Mesendoderm (in vitro differentiated cells): ENCODE results near the gene NOXO1.

Experiments used
- DNase-seq: peaks from one replicate; pipeline ENCODE4 v3.0.0; 2013
- H2AK5ac ChIP-seq: 2 replicates; pipeline ENCODE4 v1.6.1; 2013; ENCODE audit warnings: low read length, inconsistent platforms
- H2BK120ac ChIP-seq: 2 replicates; pipeline ENCODE4 v1.6.1; 2013; ENCODE audit warnings: low read depth, mild to moderate bottlenecking, low read length, moderate library complexity, mixed read lengths
- H2BK15ac ChIP-seq: replicated peaks from 2 replicates; pipeline ENCODE4 v1.6.1; 2013; ENCODE audit warnings: low read depth, mild to moderate bottlenecking, moderate library complexity
- H2BK5ac ChIP-seq: 2 replicates; pipeline ENCODE4 v1.6.1; 2013; ENCODE audit warnings: low read length, inconsistent platforms
- H3K18ac ChIP-seq: 2 replicates; pipeline ENCODE4 v1.6.1; 2013; ENCODE audit warnings: mild to moderate bottlenecking, low read length, mixed read lengths
- H3K23ac ChIP-seq: one replicate; pipeline ENCODE4 v1.6.1; 2013; ENCODE audit warnings: low read length
- H3K27ac ChIP-seq: 2 replicates; pipeline ENCODE4 v1.5.1; 2013; ENCODE audit warnings: low read depth, mild to moderate bottlenecking, inconsistent platforms, low read length, moderate library complexity
- H3K27me3 ChIP-seq: 2 replicates; pipeline ENCODE4 v1.6.1; 2013; ENCODE audit warnings: low read length, control low read depth, mild to moderate bottlenecking, inconsistent platforms; ENCODE audit not compliant: insufficient read depth, poor library complexity
- H3K36me3 ChIP-seq: 2 replicates; pipeline ENCODE4 v1.6.1; 2013; ENCODE audit warnings: low read length, inconsistent platforms; ENCODE audit not compliant: control insufficient read depth, insufficient read depth
- H3K4ac ChIP-seq: one replicate; pipeline ENCODE4 v1.6.1; 2013; ENCODE audit warnings: low read depth, mild to moderate bottlenecking, low read length, moderate library complexity
- H3K4me1 ChIP-seq: 2 replicates; pipeline ENCODE4 v1.6.1; 2013; ENCODE audit warnings: low read depth, low read length, inconsistent platforms; ENCODE audit not compliant: control insufficient read depth
- H3K4me2 ChIP-seq: 2 replicates; pipeline ENCODE4 v1.6.1; 2013; ENCODE audit warnings: low read length
- H3K4me3 ChIP-seq: 2 replicates; pipeline ENCODE4 v1.5.1; 2013; ENCODE audit warnings: mild to moderate bottlenecking, low read length
- H3K56ac ChIP-seq: one replicate; pipeline ENCODE4 v1.6.1; 2013; ENCODE audit warnings: low read length
- H3K79me1 ChIP-seq: 2 replicates; pipeline ENCODE4 v1.6.1; 2013; ENCODE audit warnings: low read length, inconsistent platforms
- H3K79me2 ChIP-seq: 2 replicates; pipeline ENCODE4 v1.6.1; 2013; ENCODE audit warnings: mild to moderate bottlenecking, low read length; ENCODE audit not compliant: control insufficient read depth, insufficient read depth
- H3K9ac ChIP-seq: 2 replicates; pipeline ENCODE4 v1.6.1; 2013; ENCODE audit warnings: low read length, inconsistent platforms
- H4K5ac ChIP-seq: one replicate; pipeline ENCODE4 v1.6.1; 2013; ENCODE audit warnings: low read length
- H4K8ac ChIP-seq: one replicate; pipeline ENCODE4 v1.6.1; 2013; ENCODE audit warnings: low read depth, mild to moderate bottlenecking, control low read depth, low read length, moderate library complexity
- WGBS: extraction: QIAGEN DNeasy Blood & Tissue Kit; methylation state at CpG from one replicate; pipeline ENCODE4 v1.1.7; 2013; ENCODE audit warnings: low lambda C conversion rate, missing lambda C conversion rate; ENCODE audit not compliant: insufficient coverage; ENCODE audit errors: extremely low coverage; 5-methylcytosine and 5-hydroxymethylcytosine counted together

The NOXO1 gene

GRCh38 chr16:1985466-1986150, 4.3 kb upstream of the NOXO1 start:
- peaks cover 10% of the 10 kb centered on the region for H3K79me1 ChIP-seq
- H2BK5ac ChIP-seq, result no peak overlapping the region
- H4K5ac ChIP-seq, result no peak overlapping the region
- H3K4ac ChIP-seq, result no peak overlapping the region
- peaks cover 2% of the 10 kb centered on the region for H3K79me2 ChIP-seq
- H3K4me1 ChIP-seq, result peaks cover 5% of the 10 kb centered on the region
- no peak overlapping the region for H2BK15ac ChIP-seq
- H3K27ac ChIP-seq, result no peak overlapping the region
- H3K4me2 ChIP-seq, result no peak overlapping the region
- H4K8ac ChIP-seq, result no peak overlapping the region
- H3K23ac ChIP-seq, result no peak overlapping the region
- no peak overlapping the region for H3K18ac ChIP-seq
- H2BK120ac ChIP-seq, result no peak overlapping the region
- peak overlapping the region; percentile 91 for H3K9ac ChIP-seq
- DNase-seq, result no peak
- no peak overlapping the region for H3K4me3 ChIP-seq
- WGBS, result no CpG with 5 or more reads among the region's 14 CpGs
- peaks cover 8% of the 10 kb centered on the region for H3K27me3 ChIP-seq
- no peak overlapping the region for H2AK5ac ChIP-seq
- no peak overlapping the region for H3K56ac ChIP-seq
- H3K36me3 ChIP-seq, result peaks cover 3% of the 10 kb centered on the region

DNA sequence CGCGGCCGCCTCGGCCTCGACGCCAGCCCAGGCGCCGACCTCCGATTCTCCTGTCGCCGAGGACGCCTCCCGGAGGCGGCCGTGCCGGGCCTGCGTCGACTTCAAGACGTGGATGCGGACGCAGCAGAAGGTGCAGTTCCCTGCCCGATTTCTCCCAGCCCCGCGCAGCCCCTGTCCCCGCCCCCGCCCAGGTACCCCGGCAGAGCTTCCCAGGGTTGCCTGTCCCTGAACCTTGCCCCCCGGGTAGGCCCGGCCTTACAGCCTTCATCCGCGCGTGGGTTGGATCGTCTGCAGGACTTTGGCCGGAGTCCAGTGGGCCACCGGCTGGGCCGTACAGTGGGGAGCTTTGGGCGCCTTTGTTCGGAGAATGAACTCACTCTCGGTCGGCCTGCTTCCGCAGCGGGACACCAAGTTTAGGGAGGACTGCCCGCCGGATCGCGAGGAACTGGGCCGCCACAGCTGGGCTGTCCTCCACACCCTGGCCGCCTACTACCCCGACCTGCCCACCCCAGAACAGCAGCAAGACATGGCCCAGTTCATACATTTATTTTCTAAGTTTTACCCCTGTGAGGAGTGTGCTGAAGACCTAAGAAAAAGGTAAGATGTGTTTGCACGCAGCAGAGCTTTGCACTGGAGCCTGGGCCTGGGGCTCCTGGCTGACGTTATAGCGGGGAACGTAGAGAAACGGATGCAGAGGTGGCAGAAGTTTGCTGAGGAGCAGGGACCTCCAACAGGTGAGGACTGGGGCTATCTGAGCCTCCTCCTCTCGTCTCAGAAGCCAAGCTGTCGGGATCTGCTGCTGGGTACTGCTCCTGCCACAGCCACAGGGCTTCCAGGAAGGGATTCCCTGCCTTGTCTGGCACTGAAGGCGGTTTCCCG, 3.3 kb upstream of the NOXO1 start:
- Histone ChIP-seq H2BK120ac (no peak overlapping the region), H3K79me1 (peaks cover 10% of the 10 kb centered on the region), H2BK15ac (no peak overlapping the region), H3K23ac (no peak overlapping the region), H3K27me3 (peaks cover 9% of the 10 kb centered on the region), H3K9ac (peak overlapping the region; percentile 91), H2AK5ac (no peak overlapping the region), H3K56ac (peak overlapping the region; percentile 96), H3K36me3 (peaks cover 3% of the 10 kb centered on the region), H3K4me1 (peaks cover 5% of the 10 kb centered on the region), H3K4me2 (peak overlapping the region; percentile 43), H4K5ac (no peak overlapping the region), H2BK5ac (no peak overlapping the region), H3K18ac (peak overlapping the region; percentile 72), H3K4me3 (peak overlapping the region; percentile 78), H3K4ac (peak overlapping the region; percentile 61), H3K79me2 (peaks cover 2% of the 10 kb centered on the region), H3K27ac (peak overlapping the region; percentile 64), H4K8ac (no peak overlapping the region)
- DNase-seq, result no peak
- WGBS, result no CpG with 5 or more reads among the region's 58 CpGs

DNA sequence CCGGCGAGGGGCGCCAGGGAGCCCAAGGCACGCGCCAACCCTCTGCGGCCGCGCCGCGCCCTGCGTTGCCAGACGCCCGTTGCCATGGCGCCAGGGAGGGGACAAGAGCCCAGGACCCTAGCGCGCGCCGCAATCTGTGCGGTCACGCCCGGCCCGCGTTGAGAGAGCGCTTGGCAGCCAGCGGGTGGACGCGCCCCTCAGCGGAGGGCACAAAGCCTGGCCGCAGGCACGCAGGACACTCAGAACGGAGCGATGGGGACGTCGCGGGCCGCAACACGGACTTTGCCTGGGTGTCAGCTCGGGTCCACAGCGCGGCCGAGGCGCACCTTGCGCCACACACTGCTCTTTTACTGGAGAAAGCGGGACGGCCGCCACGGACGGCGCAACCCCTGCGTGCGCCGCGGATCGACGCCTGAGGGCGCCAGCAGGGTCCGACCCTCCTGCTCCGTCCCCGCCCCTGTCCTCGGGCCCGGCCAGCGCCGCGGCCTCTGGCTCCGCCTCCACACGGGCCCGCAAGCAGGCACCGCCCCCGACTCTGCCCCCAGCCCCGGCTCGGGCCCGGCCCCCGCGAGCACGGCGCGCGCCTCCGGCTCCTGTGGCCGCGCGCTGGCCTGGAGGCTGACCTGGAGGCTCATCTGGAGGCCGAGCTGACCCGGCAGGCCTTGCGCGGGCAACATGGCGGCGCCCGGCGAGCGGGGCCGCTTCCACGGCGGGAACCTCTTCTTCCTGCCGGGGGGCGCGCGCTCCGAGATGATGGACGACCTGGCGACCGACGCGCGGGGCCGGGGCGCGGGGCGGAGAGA, 2.5 kb upstream of the NOXO1 start, which contains the start of gene GFER:
TSS of gene GFER (plus strand) at position 650 of the 803 bp plus-strand sequence. CDS start at position 676, 26 bp downstream.
- H3K18ac ChIP-seq, result peak within 1 kb of the TSS; percentile 72
- H3K4me1 ChIP-seq, result peaks cover 5% of the 10 kb centered on the region
- WGBS, result no CpG with 5 or more reads among the region's 109 CpGs
- no peak within 1 kb of the TSS for H3K23ac ChIP-seq
- H2AK5ac ChIP-seq, result no peak within 1 kb of the TSS
- peak within 1 kb of the TSS; percentile 78 for H3K4me3 ChIP-seq
- H3K9ac ChIP-seq, result peak within 1 kb of the TSS; percentile 91
- H3K4me2 ChIP-seq, result peak within 1 kb of the TSS; percentile 84
- peaks cover 2% of the 10 kb centered on the region for H3K79me2 ChIP-seq
- H2BK5ac ChIP-seq, result no peak within 1 kb of the TSS
- H3K79me1 ChIP-seq, result peaks cover 10% of the 10 kb centered on the region
- peak within 1 kb of the TSS; percentile 64 for H3K27ac ChIP-seq
- H3K27me3 ChIP-seq, result peaks cover 9% of the 10 kb centered on the region
- no peak within 1 kb of the TSS for H4K5ac ChIP-seq
- H3K56ac ChIP-seq, result peak within 1 kb of the TSS; percentile 96
- DNase-seq, result peak; percentile 96
- no peak within 1 kb of the TSS for H2BK15ac ChIP-seq
- H3K4ac ChIP-seq, result peak within 1 kb of the TSS; percentile 61
- peaks cover 3% of the 10 kb centered on the region for H3K36me3 ChIP-seq
- no peak within 1 kb of the TSS for H2BK120ac ChIP-seq
- no peak within 1 kb of the TSS for H4K8ac ChIP-seq

GRCh38 chr16:1982991-1983543, 1.8 kb upstream of the NOXO1 start:
- H3K9ac ChIP-seq, result peak overlapping the region; percentile 37
- H3K4me3 ChIP-seq, result no peak overlapping the region
- H3K79me2 ChIP-seq, result peaks cover 2% of the 10 kb centered on the region
- H3K23ac ChIP-seq, result no peak overlapping the region
- no peak overlapping the region for H2AK5ac ChIP-seq
- H4K8ac ChIP-seq, result no peak overlapping the region
- no peak overlapping the region for H2BK15ac ChIP-seq
- H2BK5ac ChIP-seq, result no peak overlapping the region
- H3K56ac ChIP-seq, result no peak overlapping the region
- H4K5ac ChIP-seq, result no peak overlapping the region
- no CpG with 5 or more reads among the region's 19 CpGs for WGBS
- H3K18ac ChIP-seq, result no peak overlapping the region
- no peak for DNase-seq
- H3K4ac ChIP-seq, result no peak overlapping the region
- peaks cover 9% of the 10 kb centered on the region for H3K27me3 ChIP-seq
- peaks cover 10% of the 10 kb centered on the region for H3K79me1 ChIP-seq
- H3K4me1 ChIP-seq, result peaks cover 5% of the 10 kb centered on the region
- no peak overlapping the region for H3K4me2 ChIP-seq
- H2BK120ac ChIP-seq, result no peak overlapping the region
- H3K36me3 ChIP-seq, result peaks cover 3% of the 10 kb centered on the region
- no peak overlapping the region for H3K27ac ChIP-seq

- H3K18ac ChIP-seq, result no peak overlapping the region
- peaks cover 2% of the 10 kb centered on the region for H3K79me2 ChIP-seq
- H4K8ac ChIP-seq, result no peak overlapping the region
- no peak overlapping the region for H3K56ac ChIP-seq
- H3K4ac ChIP-seq, result no peak overlapping the region
- H2BK5ac ChIP-seq, result no peak overlapping the region
- H3K36me3 ChIP-seq, result peaks cover 3% of the 10 kb centered on the region
- H3K4me3 ChIP-seq, result no peak overlapping the region
- no peak overlapping the region for H3K9ac ChIP-seq
- H2BK120ac ChIP-seq, result no peak overlapping the region
- no peak overlapping the region for H3K23ac ChIP-seq
- peaks cover 10% of the 10 kb centered on the region for H3K79me1 ChIP-seq
- H3K27me3 ChIP-seq, result peaks cover 9% of the 10 kb centered on the region
- DNase-seq, result no peak
- no peak overlapping the region for H4K5ac ChIP-seq
- H2AK5ac ChIP-seq, result no peak overlapping the region
- no peak overlapping the region for H2BK15ac ChIP-seq
- H3K27ac ChIP-seq, result no peak overlapping the region
- WGBS, result no CpG with 5 or more reads among the region's 5 CpGs
- H3K4me2 ChIP-seq, result no peak overlapping the region
- H3K4me1 ChIP-seq, result peaks cover 5% of the 10 kb centered on the region
Observed at GRCh38 chr16:1982013-1982433, 754 bp upstream of the NOXO1 start.
